Hepatocyte (in vitro differentiated cells): ENCODE data around the gene RRP9.

Experiments
- EZH2 ChIP-seq: fragments of 200-600 bp; sonication (generic); IDR thresholded peaks from 2 replicates; pipeline ENCODE4 v1.6.1; 2016; ENCODE audit warnings: antibody characterized with exemption, mild to moderate bottlenecking, borderline replicate concordance
- EZH2phosphoT487 ChIP-seq: fragments of 200-600 bp; sonication (generic); IDR thresholded peaks from one replicate; pipeline ENCODE4 v1.6.1; 2018; ENCODE audit warnings: antibody characterized with exemption, mild to moderate bottlenecking, low read depth, moderate library complexity; ENCODE audit not compliant: unreplicated experiment, severe bottlenecking
- TF ChIP-seq, protein P1 (sequence below): fragments of 200-600 bp; sonication (generic); IDR thresholded peaks from 2 replicates; pipeline ENCODE4 v1.5.1; 2016; ENCODE audit warnings: antibody characterized with exemption, mild to moderate bottlenecking; ENCODE audit not compliant: poor library complexity

- TF ChIP-seq, protein P1, sequence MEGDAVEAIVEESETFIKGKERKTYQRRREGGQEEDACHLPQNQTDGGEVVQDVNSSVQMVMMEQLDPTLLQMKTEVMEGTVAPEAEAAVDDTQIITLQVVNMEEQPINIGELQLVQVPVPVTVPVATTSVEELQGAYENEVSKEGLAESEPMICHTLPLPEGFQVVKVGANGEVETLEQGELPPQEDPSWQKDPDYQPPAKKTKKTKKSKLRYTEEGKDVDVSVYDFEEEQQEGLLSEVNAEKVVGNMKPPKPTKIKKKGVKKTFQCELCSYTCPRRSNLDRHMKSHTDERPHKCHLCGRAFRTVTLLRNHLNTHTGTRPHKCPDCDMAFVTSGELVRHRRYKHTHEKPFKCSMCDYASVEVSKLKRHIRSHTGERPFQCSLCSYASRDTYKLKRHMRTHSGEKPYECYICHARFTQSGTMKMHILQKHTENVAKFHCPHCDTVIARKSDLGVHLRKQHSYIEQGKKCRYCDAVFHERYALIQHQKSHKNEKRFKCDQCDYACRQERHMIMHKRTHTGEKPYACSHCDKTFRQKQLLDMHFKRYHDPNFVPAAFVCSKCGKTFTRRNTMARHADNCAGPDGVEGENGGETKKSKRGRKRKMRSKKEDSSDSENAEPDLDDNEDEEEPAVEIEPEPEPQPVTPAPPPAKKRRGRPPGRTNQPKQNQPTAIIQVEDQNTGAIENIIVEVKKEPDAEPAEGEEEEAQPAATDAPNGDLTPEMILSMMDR = no peak
- TF ChIP-seq EZH2 (no peak), EZH2phosphoT487 (no peak)
Observed at GRCh38 chr3:51944451-51945021, 2.8 kb upstream of the RRP9 start.
